Esophagus muscularis mucosa (tissue), 4 donors: ENCODE results near the gene AFF3.

Experiments
- EP300 ChIP-seq: sonication (generic); formaldehyde crosslinking; IDR thresholded peaks from one replicate; pipeline ENCODE4 v1.6.1; 2017; ENCODE audit warnings: antibody characterized with exemption
- POLR2A ChIP-seq: fragments of 450-650 bp; IDR thresholded peaks from one replicate; pipeline ENCODE4 v1.6.1; 2017; ENCODE audit warnings: antibody characterized with exemption, moderate library complexity, mild to moderate bottlenecking, low read depth
- POLR2AphosphoS5 ChIP-seq, 2 donors: sonication (generic); formaldehyde crosslinking; IDR thresholded peaks; one replicate each; pipeline ENCODE4 v1.6.1; 2017; ENCODE audit warnings: antibody characterized with exemption in 2 of 2
- TF ChIP-seq, protein P1 (sequence below), 3 experiments: fragments of 200-600 bp in 2 of 3; fragments of 450-650 bp in 1 of 3; sonication (generic) in 2 of 3; IDR thresholded peaks; one replicate each; pipeline ENCODE4 v1.5.1; 2017 to 2019; ENCODE audit warnings: antibody characterized with exemption in 3 of 3, mild to moderate bottlenecking in 2 of 3, moderate library complexity in 1 of 3

DNA sequence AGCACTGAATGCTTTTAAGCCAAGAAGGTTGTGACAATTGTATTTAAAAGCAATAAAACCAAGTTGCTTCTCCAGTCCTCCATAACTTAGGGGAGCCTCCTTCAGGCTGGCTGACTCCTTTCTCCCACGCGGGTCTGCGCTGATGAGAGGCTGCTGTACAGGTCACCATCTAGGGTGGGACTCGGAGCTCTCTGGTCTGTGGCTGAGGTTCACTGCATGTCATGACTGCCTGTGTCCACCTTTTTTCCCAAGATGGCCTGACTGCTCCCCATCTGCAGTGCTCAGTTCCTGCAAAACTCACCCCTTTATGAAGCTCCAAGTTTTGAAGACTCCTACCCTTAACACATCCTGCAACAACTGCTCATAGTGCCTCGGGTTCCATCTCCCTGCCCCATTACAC, 194.4 kb downstream of the AFF3 start:
- TF ChIP-seq, protein P1, sequence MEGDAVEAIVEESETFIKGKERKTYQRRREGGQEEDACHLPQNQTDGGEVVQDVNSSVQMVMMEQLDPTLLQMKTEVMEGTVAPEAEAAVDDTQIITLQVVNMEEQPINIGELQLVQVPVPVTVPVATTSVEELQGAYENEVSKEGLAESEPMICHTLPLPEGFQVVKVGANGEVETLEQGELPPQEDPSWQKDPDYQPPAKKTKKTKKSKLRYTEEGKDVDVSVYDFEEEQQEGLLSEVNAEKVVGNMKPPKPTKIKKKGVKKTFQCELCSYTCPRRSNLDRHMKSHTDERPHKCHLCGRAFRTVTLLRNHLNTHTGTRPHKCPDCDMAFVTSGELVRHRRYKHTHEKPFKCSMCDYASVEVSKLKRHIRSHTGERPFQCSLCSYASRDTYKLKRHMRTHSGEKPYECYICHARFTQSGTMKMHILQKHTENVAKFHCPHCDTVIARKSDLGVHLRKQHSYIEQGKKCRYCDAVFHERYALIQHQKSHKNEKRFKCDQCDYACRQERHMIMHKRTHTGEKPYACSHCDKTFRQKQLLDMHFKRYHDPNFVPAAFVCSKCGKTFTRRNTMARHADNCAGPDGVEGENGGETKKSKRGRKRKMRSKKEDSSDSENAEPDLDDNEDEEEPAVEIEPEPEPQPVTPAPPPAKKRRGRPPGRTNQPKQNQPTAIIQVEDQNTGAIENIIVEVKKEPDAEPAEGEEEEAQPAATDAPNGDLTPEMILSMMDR (IDR thresholded peaks at IDR 0.05) = no peak
- TF ChIP-seq POLR2AphosphoS5 (IDR thresholded peaks at IDR 0.05) = no peak
- TF ChIP-seq POLR2A = no peak
- no peak for TF ChIP-seq EP300
